Psoas muscle (tissue), 8 donors: ENCODE data around the gene ENDOU. TPM values are rescaled to one million over a fixed set of nuclear protein-coding genes. Genes with fewer than 3 reads are reported as not detected.

ENCODE experiments used
- ATAC-seq, 4 donors: fragments of 200-7000 bp; cut with Tn5 transposase; one replicate each; pipeline ENCODE4 v1.9.1; 2020; ENCODE audit warnings: moderate library complexity in 3 of 4, mild to moderate bottlenecking in 2 of 4
- DNase-seq, 2 donors: peaks; one replicate each; pipeline ENCODE4 v3.0.0-alpha.2; 2020
- H3K27ac ChIP-seq: fragments of 200-600 bp; one replicate; pipeline ENCODE4 v1.8.0; 2022
- H3K27me3 ChIP-seq, 3 donors: fragments of 200-600 bp in 1 of 3; one replicate each; pipeline versions ENCODE4 v1.6.1 to v1.8.0; 2013 to 2022; ENCODE audit warnings: low read length in 2 of 3, mild to moderate bottlenecking in 2 of 3, moderate library complexity in 1 of 3; ENCODE audit not compliant: insufficient read depth in 3 of 3
- H3K36me3 ChIP-seq, 2 donors: fragments of 200-600 bp in 1 of 2; one replicate each; pipeline versions ENCODE4 v1.6.1 to v1.8.0; 2013 to 2022; ENCODE audit warnings: low read depth in 1 of 2, mild to moderate bottlenecking in 1 of 2, moderate library complexity in 1 of 2; ENCODE audit not compliant: insufficient read depth in 1 of 2
- H3K4me1 ChIP-seq: fragments of 200-600 bp; one replicate; pipeline ENCODE4 v1.8.0; 2022
- H3K4me3 ChIP-seq: fragments of 200-600 bp; one replicate; pipeline ENCODE4 v1.8.0; 2022; ENCODE audit warnings: mild to moderate bottlenecking
- H3K9me3 ChIP-seq: fragments of 200-600 bp; one replicate; pipeline ENCODE4 v1.8.0; 2022
- CTCF ChIP-seq: fragments of 200-600 bp; IDR thresholded peaks from one replicate; pipeline ENCODE4 v1.8.0; 2022; ENCODE audit warnings: antibody characterized with exemption
- WGBS, 3 donors: extraction: QIAGEN DNeasy Blood & Tissue Kit; methylation state at CpG; one replicate each; pipeline versions ENCODE4 v1.1.6 to v1.1.7; 2013; 5-methylcytosine and 5-hydroxymethylcytosine counted together
- intact Hi-C, 2 donors: fragments of 100-400 bp; cut with DNase I; formaldehyde crosslinking; loops; one replicate each; pipeline versions ENCODE4 v1.11.0 to v1.14.2; 2022
- polyA plus RNA-seq, 3 donors: library from polyadenylated mRNA; stranded (reverse); fragments of 200-250 nt; gene quantifications; one replicate each; pipeline ENCODE4 v1.2.3, GENCODE V29; 2013
- total RNA-seq, 4 donors: library from RNA; stranded (reverse); fragmentation: NEBNext Ultra II Directional in 2 of 4; extraction: Animal tissue kit (Norgen Biotek cat#: 25700) in 2 of 4; gene quantifications; one replicate each; pipeline versions ENCODE4 v1.2.1 to v1.2.4, GENCODE V29; 2021 to 2023
- donor health status: healthy with polysubstance abuse.
- donor health status: DM: no; HTN: no; CAD: no; lungs with moderate emphysema.
- donor health status: Bipolar disorder and iron deficiency.
- donor health status: healthy.
- donor health status: DM: yes; HTN: yes; CAD: no.
- donor health status: DM: no; HTN: no; CAD: no.
- donor health status: DM: no; HTN: no; CAD: no.
- donor health status: DM: yes; HTN: yes; CAD: no.

The ENDOU gene
- total and polyA plus RNA-seq, 7 donors, result 0.13 to 0.82 (median 0.20) TPM; not detected in 3

GRCh38 chr12:47707905-47708543, 17.3 kb downstream of the ENDOU start:
- no peak for TF ChIP-seq CTCF
- intact Hi-C loops, result no loop called here
- Histone ChIP-seq H3K27me3 (no peaks in the 10 kb centered on the region), H3K4me3 (no peak overlapping the region), H3K27ac (no peak overlapping the region), H3K4me1 (peaks cover 8% of the 10 kb centered on the region), H3K9me3 (no peaks in the 10 kb centered on the region), H3K36me3 (peaks cover 0 to 9% of the 10 kb centered on the region in 2 donors)
- DNase-seq, result no peak
- no peak for ATAC-seq
- WGBS, 3 donors, result 55 to 66% (median 58%) methylated on average over 5 of the region's 5 CpGs

GRCh38 chr12:47707355-47707754, 17.9 kb downstream of the ENDOU start:
- peak overlapping the region; percentile 87 for H3K4me3 ChIP-seq
- H3K4me1 ChIP-seq, result peaks cover 8% of the 10 kb centered on the region
- ATAC-seq (no peak), DNase-seq (no peak)
- no peak for TF ChIP-seq CTCF
- H3K27me3 ChIP-seq, result no peaks in the 10 kb centered on the region
- H3K9me3 ChIP-seq, result no peaks in the 10 kb centered on the region
- peaks cover 0 to 9% of the 10 kb centered on the region in 2 donors for H3K36me3 ChIP-seq
- intact Hi-C loops, result no loop called here
- H3K27ac ChIP-seq, result no peak overlapping the region

GRCh38 chr12:47705566-47706425, 19.5 kb downstream of the ENDOU start, which contains the start of gene RPAP3:
Gene RPAP3 (minus strand): TSS chr12:47706030. CDS start chr12:47702840, 3,190 bp downstream.
- Histone ChIP-seq H3K27me3 (no peaks in the 10 kb centered on the region), H3K36me3 (peaks cover 2 to 22% of the 10 kb centered on the region in 2 donors), H3K27ac (peak within 1 kb of the TSS; percentile 88), H3K9me3 (no peaks in the 10 kb centered on the region), H3K4me3 (peak within 1 kb of the TSS; percentile 87), H3K4me1 (peaks cover 8% of the 10 kb centered on the region)
- ATAC-seq (peak; percentile 99), DNase-seq (peak; percentile 98 to 99)
- 0% methylated on average over 50 to 63 of the region's 66 CpGs for WGBS, 3 donors
- intact Hi-C loops, result no loop called here
- TF ChIP-seq CTCF, result peak; percentile 63

- H3K36me3 ChIP-seq, result peaks cover 6 to 28% of the 10 kb centered on the region in 2 donors
- DNase-seq (no peak), ATAC-seq (no peak)
- no peak for TF ChIP-seq CTCF
- no peaks in the 10 kb centered on the region for H3K9me3 ChIP-seq
- 1 to 3% (median 3%) methylated on average over 9 of the region's 9 CpGs for WGBS, 3 donors
- peaks cover 8% of the 10 kb centered on the region for H3K4me1 ChIP-seq
- H3K4me3 ChIP-seq, result peak overlapping the region; percentile 87
- H3K27ac ChIP-seq, result peak overlapping the region; percentile 88
- intact Hi-C loops, result no loop called here
- H3K27me3 ChIP-seq, result no peaks in the 10 kb centered on the region
These were observed 20.1 kb downstream of the ENDOU start for GRCh38 chr12:47705229-47705565.
